GM19324 (cell line): ENCODE measurements around the gene NFAT5.

Experiments used
- ATAC-seq: cut with Tn5 transposase; IDR thresholded peaks from one replicate; pipeline ENCODE4 v1.9.1; 2021; ENCODE audit warnings: mild to moderate bottlenecking, moderate library complexity; ENCODE audit not compliant: unreplicated experiment, low FRiP score

Gene NFAT5

DNA sequence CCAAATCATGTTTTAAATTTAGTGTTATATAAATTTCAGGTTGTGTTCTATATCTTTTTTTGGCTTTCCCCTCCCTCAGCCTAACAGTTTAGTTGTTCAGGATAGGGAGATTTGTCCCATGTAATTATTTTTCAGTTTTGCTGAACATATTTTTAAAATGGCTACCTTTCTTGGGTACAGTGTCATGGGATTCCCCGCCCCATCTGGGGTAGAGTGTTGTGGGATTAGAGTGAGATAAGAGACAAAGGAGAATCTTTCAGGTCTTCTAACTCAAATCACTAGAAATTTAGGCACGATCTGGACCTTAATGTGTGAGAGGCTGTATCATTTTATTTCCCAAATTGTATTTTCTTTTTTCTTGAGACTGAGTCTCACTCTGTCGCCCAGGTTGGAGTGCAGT, 24.8 kb downstream of the NFAT5 start:
- ATAC-seq: no peak

DNA sequence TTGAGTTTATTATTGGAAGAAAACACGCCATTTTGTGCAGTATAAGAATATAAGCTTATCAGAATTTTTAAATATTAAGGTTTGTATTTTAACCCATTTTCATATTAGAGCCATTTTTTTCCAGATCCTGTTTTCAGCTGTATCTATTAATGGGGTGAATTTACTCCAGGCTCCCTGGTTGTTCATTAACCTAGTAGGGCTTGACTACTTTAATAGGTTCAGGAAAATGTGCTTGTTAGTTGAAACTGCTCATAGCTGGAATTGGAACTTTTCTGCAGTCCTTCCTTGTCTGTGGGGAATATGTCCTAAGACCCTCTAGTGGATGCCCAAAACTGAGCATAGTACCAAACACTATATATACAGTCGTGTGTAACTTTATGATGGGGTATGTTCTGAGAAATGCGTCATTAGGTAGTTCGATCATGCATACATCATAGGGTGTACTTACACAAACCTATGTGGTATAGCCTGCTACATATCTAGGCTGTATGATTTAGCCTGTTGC, 28.0 kb downstream of the NFAT5 start:
- ATAC-seq: no peak

DNA sequence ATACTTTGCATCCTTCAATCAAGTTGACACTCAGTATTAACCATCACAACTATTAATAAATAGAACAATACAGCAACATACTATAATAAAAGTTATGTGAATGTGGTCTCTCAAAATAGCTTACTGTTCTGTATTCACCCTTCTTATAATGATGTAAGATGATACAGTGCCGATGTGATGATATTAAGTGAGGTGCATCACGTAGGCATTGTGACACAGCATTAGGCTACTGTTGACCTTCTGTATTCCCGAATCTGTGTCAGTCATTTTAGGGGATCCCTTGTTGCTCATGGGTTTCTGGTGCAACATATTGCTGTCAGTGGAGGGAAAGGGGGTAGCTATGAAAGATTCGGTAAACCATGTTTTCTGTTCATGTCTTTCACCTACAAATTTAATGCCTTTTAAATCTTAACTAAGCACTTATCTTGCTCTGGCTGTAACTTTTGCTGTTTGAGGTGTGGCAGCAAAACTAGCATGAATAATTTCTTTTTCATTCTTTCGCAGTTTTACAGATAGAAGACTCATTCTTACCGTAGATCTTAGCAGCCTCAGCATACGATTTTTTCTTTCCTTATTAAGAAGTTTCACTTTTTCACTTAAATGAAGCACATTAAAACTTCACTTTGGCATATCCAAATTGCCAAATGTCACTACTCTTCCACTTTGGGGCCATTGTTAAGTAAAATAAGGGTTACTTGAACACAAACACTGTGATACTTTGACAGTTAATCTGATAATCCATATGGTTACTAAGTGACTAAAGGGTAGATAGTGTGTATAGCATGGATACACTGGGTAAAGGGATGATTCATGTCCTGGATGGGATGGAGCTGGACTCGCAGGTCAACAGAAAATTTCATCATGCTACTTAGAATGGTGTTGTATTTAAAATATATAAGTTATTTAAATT, 29.6 kb downstream of the NFAT5 start:
- ATAC-seq: no peak

DNA sequence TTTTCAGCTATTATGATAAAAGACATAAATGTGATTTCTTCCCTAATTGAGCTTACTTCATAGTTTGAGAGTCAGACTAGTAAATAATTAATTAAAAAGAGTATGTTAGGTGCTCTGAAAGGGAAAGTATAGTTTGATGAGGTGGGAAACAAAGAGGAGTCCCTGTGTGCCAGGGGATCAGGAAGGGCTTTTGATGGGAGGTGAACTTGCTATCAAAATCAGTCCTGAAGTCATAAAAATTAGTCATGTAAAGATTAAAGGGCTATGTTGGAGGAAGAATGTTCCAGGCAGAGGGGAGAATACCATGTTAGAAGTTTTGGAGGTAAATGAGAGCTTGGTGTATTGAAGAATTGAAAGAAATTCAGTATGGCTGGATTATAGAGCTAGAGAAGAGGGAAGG, 31.0 kb downstream of the NFAT5 start:
- ATAC-seq: no peak

DNA sequence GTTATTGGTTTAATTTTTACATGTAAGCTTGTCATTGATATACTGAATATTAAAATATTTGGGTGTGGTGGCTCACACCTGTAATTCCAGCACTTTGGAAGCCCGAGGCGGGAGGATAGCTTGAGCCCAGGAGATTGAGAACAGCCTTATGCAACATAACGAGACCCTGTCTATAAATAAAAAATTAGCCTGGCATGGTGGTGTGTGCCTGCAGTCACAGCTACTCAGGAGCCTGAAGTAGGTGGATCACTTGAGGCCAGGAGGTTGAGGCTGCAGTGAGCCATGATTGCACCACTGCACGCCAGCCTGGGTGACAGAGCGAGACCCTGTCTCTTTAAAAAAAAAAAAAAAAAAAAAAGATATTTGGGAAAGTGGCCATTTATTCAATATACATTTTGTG, 32.3 kb downstream of the NFAT5 start:
- no peak for ATAC-seq

DNA sequence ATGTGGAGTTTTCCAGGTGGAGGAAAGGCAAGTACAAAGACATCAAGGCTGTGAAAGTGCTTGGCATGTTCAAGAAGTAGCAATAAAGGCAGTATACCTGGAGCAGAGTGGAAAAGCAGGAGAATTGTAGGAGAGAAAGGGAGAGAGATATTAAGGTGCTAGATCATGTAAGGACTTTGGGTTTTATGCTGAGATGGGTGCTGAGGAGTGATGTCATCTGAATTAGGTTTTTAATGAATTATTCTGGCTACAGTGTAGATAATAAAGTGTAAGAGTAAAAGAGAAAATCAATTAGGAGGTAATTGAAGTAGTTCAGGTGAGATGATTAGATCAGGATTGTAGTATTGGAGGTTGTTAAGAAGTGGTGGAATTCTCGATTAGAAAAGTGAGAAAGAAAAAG, 34.0 kb downstream of the NFAT5 start:
- ATAC-seq: no peak

DNA sequence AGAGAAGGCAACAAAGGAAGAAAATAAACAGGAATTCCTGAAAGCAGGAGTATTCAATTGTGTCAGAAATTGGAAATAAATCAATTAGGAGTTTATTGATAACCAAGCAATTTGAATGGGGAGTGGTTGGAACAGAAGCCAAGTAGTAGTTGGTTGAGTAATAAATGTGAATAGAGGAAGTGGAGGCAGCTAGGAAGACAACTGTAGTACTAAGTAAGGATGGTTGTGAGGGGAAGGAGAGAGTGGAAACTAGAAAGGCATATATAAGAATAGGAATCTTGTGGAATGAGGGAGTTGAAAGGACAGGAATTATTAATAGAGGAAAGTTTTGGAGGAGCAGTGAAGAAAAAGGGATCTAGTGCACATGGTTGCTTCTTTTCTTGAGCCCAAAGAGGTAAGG, 34.4 kb downstream of the NFAT5 start:
- no peak for ATAC-seq

DNA sequence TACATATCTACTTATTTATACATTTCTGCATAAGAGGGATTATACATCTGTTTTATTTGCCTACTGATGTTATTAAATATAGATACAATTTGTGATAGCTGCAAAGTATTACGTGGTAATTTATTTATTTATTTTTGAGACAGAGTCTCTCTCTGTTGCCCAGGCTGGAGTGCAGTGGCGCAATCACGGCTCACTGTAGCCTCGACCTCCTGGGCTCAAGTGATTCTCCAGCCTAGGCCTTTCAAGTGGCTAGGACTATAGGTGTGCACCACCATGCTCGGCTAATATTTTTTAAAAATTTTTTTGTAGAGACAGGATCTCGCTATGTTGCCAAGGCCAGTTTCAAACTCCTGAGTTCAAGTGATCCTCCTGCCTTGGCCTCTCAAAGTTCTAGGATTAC, 35.5 kb downstream of the NFAT5 start:
- no peak for ATAC-seq

DNA sequence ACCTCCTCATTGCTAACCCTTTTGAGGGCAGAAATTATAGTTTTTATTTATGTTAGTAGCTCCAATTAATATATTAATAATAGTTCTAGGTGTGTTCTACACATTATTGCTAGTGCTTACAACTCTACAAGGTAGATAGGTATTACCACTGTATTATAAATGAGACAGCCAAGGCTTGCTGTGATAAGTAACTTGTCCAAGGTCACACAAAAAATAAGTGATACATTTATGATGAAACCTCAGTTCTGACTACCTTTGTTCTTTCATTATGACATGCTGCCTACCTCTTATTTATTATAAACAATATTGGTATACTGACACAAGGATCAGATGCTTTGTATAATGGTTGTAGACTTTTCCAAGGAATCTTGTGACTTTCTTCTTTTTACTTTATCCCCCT, 41.2 kb downstream of the NFAT5 start:
- ATAC-seq: no peak

DNA sequence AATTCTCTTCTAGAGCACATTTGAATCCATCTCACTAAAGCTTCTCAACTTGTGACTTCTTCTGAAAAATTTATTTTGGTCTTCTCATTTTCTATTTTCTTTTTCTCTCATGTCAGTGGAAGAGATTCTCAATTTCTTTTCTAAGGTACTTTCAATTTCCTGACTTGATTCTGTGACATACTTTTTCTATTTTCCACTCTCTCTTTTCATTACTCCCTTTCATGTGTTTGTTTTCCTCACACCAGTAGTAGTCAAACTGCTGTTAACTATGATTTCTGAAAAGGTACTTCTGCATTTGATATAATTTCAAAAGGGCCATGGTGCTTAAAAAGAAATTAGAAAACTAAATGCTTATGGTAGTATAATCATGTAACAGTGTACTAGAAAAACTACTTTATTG, 41.9 kb downstream of the NFAT5 start:
- no peak for ATAC-seq

DNA sequence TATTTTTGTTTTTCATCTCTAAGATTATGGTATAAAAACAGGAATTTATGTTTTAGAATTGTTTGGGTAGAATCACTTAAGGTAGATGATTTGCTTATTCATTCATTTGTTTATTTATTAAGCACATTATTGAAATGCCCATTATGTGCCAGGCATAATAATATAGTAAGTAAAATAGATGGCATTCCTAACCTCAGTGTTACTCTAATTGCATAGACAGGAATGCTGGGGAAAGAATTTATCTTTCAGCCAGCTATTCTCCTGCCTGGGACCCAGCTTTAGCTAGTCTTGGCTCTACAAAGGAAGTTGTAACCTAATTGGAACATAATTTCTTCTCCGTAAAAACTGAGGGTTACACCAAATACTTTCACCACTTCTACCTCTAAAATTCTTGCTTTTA, 44.6 kb downstream of the NFAT5 start:
- no peak for ATAC-seq

DNA sequence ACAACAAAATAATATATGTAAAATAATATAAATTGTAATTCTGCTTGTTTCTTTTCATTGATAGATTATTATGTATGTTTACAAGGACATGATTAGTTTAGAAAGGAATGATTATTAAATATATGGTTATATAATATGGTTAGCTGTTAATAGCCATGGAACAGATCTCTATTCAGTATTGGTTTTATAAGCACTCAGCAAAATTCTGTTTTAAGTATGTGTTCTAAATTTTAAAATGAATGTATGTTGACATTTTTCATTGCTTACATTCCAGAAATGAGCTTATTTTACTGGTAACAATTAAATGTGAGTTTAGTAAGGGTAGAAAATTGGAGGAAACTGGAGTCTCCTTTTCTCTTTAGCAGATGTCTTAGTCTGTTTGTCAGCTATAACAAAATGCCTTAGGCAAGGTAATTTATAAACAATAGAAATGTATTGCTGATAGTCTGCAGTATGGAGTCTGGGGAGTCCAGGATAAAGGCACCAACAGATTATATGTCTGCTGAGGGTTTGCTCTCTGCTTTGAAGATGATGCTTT, 45.4 kb downstream of the NFAT5 start:
- ATAC-seq: no peak

DNA sequence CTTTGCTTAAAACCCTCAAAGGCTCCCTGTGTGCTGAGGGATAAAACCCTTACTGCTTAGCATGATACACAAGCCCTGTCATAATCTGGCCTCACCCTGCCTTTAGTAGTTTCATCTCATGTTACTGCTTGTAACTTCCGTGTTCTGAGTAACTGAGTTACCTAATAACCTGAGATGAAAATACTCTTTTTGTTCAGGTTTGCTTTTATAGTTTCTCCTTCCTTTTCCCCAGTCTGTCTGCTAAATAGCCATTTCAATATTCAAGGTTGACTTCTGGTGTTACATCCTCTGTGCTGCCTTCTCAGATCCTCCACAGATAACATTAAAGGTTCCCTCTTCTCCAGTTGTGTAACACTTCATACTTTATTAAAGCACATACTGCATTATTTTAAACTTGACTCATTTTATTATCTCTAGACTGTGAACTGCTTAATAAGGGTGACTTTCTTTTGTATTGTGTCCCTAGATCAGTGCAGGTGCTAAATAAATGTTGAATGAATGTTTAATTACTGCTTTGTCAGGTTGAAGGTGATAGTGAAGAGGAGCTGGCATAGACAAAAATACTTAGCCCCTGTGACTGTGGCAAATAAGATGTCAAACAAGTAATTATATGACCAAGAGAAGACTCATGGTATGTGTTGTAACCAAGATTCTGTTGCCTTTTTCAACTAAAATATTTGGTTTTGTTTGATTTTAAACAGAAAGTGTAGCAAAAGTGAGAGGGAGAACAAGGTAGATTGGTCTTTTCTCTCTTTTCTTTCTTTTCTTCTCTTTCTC, 47.8 kb downstream of the NFAT5 start:
- no peak for ATAC-seq

DNA sequence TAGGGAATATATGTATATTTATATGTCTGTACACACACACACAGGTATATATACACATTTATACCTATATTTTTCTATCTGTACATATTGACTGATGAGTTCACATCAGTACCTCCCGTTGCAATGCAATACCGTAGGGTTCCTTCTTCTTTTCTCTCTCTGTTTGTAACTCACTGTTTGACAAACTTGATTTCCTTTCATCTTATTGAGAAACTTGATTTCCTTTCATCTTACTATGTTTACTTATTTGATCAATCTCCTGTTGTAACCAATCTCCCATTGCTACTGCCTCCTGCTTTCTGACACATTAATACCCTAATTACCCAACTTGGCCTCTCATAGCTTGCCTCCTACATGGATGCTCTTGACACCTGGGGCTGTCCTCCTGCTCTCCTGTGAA, 49.8 kb downstream of the NFAT5 start:
- ATAC-seq: no peak

DNA sequence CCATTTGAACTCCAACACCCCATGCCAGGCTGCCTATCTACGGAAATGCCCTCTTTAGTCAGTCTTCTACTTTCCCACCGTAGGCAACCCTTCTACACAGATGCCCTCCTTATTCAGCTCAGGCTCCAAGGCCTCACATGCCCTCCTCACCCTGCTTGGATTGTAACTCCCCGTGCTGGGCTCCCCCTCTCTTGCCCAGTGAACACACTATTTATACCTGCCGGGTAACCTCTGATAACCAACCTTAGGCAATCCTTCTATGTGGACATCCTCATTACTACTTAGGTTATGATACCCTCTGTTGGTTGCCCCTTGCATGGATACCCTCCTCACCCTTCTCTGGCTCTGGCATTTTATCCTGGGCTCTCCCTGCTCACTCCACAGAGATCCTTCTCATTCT, 50.3 kb downstream of the NFAT5 start:
- ATAC-seq: no peak

DNA sequence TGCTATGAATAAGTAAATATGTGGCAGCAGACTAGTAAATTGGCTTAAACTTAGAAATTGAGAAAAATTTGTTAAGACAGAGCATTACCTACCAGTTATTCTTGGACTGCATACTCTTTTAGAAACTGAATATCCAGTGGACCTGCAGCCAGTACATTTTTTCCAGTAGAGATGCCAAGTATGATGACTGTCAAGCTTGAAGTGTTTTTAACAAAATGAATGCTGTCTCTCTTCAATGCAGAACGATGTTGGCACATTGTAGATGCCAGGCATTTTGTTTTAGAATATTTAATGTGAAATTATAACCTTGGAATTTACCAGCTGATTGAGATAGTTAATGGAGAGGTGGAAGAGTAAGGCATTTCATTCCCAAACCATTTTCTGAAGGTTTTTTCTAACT, 52.5 kb downstream of the NFAT5 start:
- no peak for ATAC-seq

DNA sequence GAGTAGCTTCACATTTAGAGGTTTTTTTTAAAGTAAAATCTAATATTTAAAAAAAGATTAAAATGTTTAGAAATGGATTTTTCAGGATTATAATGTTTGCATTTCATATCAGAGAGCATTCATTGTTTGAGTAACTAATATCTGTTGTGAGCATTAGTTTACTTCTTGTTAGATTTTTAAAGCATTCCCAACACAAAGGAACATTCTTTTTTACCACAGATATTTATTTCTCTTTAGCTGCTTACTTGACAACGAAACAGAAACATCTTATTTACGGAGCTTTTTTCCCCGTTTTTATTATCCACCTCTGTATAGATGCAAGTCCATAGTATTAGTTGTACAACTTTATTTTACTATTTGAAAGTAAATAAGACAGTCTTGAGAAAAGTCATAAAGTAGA, 53.0 kb downstream of the NFAT5 start:
- no peak for ATAC-seq

DNA sequence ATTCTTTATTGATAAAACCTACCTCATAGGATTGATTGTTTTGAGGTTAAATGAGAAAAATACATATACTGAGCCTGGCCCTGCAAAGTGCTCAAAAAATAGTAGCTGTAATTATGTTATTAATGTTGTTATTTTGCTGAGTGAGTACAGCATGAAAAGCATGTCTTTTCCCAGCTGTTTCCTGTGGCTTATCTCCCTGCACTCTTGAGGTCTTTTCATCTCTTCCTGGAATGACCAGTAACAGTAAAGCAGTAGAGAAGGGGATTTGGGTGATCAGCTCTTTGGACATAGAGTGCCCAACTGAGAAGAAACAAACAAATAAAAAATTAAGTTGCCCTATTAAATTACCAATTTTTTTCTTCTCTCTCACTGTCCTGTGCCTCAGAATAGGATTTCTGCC, 53.7 kb downstream of the NFAT5 start:
- ATAC-seq: no peak

DNA sequence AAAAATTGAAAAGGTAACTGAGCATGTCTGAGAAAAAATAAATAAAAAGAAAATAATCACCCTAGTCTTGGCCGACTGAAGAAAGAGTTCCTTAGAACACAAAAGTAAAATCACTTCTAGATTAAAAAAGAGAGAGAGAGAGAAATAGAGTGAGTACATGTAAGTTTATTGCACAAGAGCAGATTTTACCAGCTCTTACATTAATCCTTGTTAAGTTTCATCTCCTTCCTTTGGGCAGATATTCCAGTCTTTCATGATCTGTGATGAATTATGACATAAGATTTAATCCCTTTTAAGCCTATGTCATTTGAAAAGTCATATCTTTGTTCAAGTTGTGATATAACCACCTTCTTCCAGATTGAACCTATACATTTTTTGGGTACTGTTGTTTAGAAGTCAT, 54.8 kb downstream of the NFAT5 start:
- ATAC-seq: no peak

DNA sequence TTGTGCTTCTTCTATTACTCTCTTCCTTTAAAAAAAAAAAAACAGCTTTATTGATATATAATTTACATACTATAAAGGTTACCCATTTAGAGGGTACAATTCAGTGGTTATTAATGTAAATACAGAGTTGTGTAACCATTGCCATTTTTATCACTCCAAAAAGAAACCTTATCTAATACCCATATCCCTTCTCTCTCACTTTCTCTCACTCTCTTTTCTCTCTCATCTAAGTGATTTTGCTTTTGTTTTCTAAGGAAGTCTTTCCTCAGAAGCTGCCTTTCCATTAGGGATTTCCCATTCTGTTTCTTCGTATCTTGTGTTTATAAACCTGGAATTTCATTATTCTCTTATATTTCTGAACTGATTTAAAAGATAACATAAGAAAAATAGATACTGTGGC, 55.5 kb downstream of the NFAT5 start:
- no peak for ATAC-seq

DNA sequence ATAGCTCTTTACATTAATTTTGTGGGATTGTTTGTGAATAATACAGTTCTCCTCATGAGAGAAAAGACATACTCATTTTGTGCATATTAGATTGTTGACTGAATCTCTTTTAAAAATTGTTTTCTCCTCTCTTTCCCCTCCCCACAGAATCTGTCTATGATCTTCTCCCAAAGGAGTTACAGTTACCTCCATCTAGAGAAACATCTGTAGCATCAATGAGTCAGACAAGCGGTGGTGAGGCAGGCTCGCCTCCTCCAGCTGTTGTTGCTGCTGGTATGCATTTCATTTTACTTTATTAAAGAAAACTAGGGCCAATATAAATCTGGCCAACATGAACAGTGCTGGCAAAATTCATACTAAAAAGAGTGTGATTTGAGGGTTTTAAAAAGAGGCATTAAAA, 60.5 kb downstream of the NFAT5 start:
- no peak for ATAC-seq
